Caco-2 (cell line): ENCODE measurements around the gene LECT2. TPM values are rescaled to one million over a fixed set of nuclear protein-coding genes. Genes with fewer than 3 reads are reported as not detected.
A peak's percentile ranks its signal among the peaks of the same experiment; 100 is the strongest.

Source experiments
- BruUV-seq: library from RNA; stranded (reverse); fragments of 400-500 nt; replicated peaks from 2 replicates; lab custom pipeline; 2021; lab: Mats Ljungman, UMichigan
- CTCF ChIA-PET: fragments of 300-600 bp; sonication (Branson Sonifier 250); formaldehyde crosslinking; loops from one replicate; lab custom pipeline; 2022; ENCODE audit warnings: antibody characterized with exemption; lab: Charles Lee
- POLR2A ChIA-PET: fragments of 300-600 bp; sonication (Branson Sonifier 250); formaldehyde crosslinking; loops from one replicate; lab custom pipeline; 2022; ENCODE audit warnings: antibody characterized with exemption; lab: Charles Lee
- DNase-seq, 2 experiments: peaks; one replicate each; pipeline versions ENCODE4 v3.0.0 to v3.0.0-alpha.2; 2020 to 2022
- H3K27me3 ChIP-seq: replicated peaks from 2 replicates; pipeline ENCODE4 v1.6.0; 2011; ENCODE audit warnings: low read length; ENCODE audit not compliant: control insufficient read depth, insufficient read depth
- H3K36me3 ChIP-seq: 2 replicates; pipeline ENCODE4 v1.5.1; 2011; ENCODE audit warnings: low read length; ENCODE audit not compliant: control insufficient read depth, insufficient read depth
- H3K4me1 ChIP-seq: fragments of 250-450 bp; sonication (Bioruptor Pico); 2 replicates; pipeline ENCODE4 v1.5.1; 2020; ENCODE audit warnings: mild to moderate bottlenecking
- H3K4me3 ChIP-seq: 2 replicates; pipeline ENCODE4 v1.5.1; 2011; ENCODE audit warnings: low read depth, mild to moderate bottlenecking, control low read depth, low read length
- H3K9me3 ChIP-seq: fragments of 250-450 bp; sonication (Bioruptor Pico); 2 replicates; pipeline ENCODE4 v1.5.1; 2020; ENCODE audit warnings: mild to moderate bottlenecking, moderate library complexity
- H3K27ac Mint-ChIP-seq: one replicate; pipeline ENCODE4 v1.8.0; 2022; ENCODE audit warnings: mixed read lengths; ENCODE audit not compliant: unreplicated experiment
- H3K27me3 Mint-ChIP-seq: one replicate; pipeline ENCODE4 v1.8.0; 2022; ENCODE audit warnings: mixed read lengths; ENCODE audit not compliant: insufficient read depth, unreplicated experiment
- H3K36me3 Mint-ChIP-seq: one replicate; pipeline ENCODE4 v1.8.0; 2022; ENCODE audit warnings: mild to moderate bottlenecking, mixed read lengths; ENCODE audit not compliant: insufficient read depth, unreplicated experiment
- H3K4me1 Mint-ChIP-seq: one replicate; pipeline ENCODE4 v1.8.0; 2022; ENCODE audit warnings: low read depth, mixed read lengths; ENCODE audit not compliant: unreplicated experiment
- H3K4me3 Mint-ChIP-seq: one replicate; pipeline ENCODE4 v1.8.0; 2022; ENCODE audit warnings: mild to moderate bottlenecking, moderate library complexity, mixed read lengths; ENCODE audit not compliant: unreplicated experiment
- H3K9me3 Mint-ChIP-seq: one replicate; pipeline ENCODE4 v1.8.0; 2022; ENCODE audit warnings: mixed read lengths; ENCODE audit not compliant: unreplicated experiment
- CTCF ChIP-seq, 2 experiments: fragments of 200-600 bp in 1 of 2; IDR thresholded peaks; 1 replicate in 1 of 2; 2 replicates in 1 of 2; pipeline versions ENCODE4 v1.5.1 to v1.8.0; 2011 to 2022; ENCODE audit warnings: antibody characterized with exemption in 1 of 2, control low read depth in 1 of 2, inconsistent platforms in 1 of 2, low read depth in 1 of 2, low read length in 1 of 2, mild to moderate bottlenecking in 1 of 2, moderate library complexity in 1 of 2; ENCODE audit not compliant: insufficient read depth in 1 of 2, severe bottlenecking in 1 of 2, unreplicated experiment in 1 of 2
- intact Hi-C: fragments of 100-400 bp; cut with micrococcal nuclease; formaldehyde crosslinking; loops from one replicate; pipeline ENCODE4 v1.10.0; 2022; ENCODE audit not compliant: unreplicated experiment
- total RNA-seq: library from RNA; stranded (reverse); gene quantifications from 2 replicates; pipeline ENCODE4 v1.2.3, GENCODE V29; 2022

LECT2 gene
- total RNA-seq, 1 experiment from 2014 or later, result 0.70 TPM

DNA sequence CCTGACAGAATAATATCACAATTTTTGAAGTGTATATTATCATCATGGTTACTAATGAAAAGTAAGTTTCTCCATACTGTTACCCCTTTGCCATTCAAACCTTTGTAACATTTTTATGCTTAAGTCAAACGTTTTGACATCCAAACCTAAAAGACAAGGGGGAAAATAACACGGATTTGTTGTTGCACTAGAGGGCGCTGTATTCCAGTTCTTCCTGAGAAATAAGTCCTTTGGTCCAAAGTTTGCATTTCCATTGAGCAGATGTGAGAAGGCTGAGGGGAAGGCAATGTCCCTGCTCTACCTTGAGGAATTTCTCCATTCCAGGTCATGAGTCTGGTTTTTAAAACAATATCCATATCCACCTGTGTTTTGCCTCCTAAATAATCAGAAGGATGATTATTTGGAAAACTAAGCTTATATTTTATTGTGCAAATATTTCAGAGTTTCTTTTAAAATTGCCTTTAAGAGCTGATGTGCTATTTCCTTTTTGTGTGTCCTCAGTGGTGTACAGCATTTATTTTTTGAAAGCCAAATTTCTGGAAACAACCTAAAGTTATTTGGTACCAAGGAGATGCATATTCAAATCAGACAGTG lies 9.7 kb downstream of the LECT2 start:
- POLR2A ChIA-PET, result no interaction called here
- no peaks in the 10 kb centered on the region for H3K36me3 Mint-ChIP-seq
- peak; percentile 60 to 76 for DNase-seq
- no TSS peak for BruUV-seq
- H3K36me3 ChIP-seq, result no peaks in the 10 kb centered on the region
- no peak overlapping the region for H3K4me3 ChIP-seq
- no peak overlapping the region for H3K4me3 Mint-ChIP-seq
- no peaks in the 10 kb centered on the region for H3K27me3 ChIP-seq
- H3K27me3 Mint-ChIP-seq, result no peaks in the 10 kb centered on the region
- no peak overlapping the region for H3K27ac Mint-ChIP-seq
- peak; percentile 79 to 80 for TF ChIP-seq CTCF (IDR thresholded peaks at IDR 0.05; ENCODE audit: insufficient read depth in 1 of 2, low read depth in 1 of 2, low read length in 1 of 2, severe bottlenecking in 1 of 2, unreplicated experiment in 1 of 2)
- H3K4me1 Mint-ChIP-seq, result no peaks in the 10 kb centered on the region
- H3K9me3 Mint-ChIP-seq, result no peaks in the 10 kb centered on the region
- H3K9me3 ChIP-seq, result no peaks in the 10 kb centered on the region
- H3K4me1 ChIP-seq, result peaks cover under 1% of the 10 kb centered on the region; the same call in 1 of the 2 replicates
- CTCF ChIA-PET, result interaction anchor here (0.6 to 1.4 kb wide), 3 partner anchors 57 to 114 kb away, joined by 3 read pairs; no protein-coding TSS in a partner anchor
- intact Hi-C loops, result loop anchor here (1.0 to 2.0 kb wide), 8 partner anchors 44 to 267 kb away; partner anchors contain the start of gene IL9

GRCh38 chr5:135944564-135944963 lies 10.2 kb downstream of the LECT2 start:
- no peak for TF ChIP-seq CTCF (IDR thresholded peaks at IDR 0.05; ENCODE audit: insufficient read depth in 1 of 2, low read depth in 1 of 2, low read length in 1 of 2, severe bottlenecking in 1 of 2, unreplicated experiment in 1 of 2)
- no peaks in the 10 kb centered on the region for H3K4me1 Mint-ChIP-seq
- H3K27me3 Mint-ChIP-seq, result no peaks in the 10 kb centered on the region
- no peak overlapping the region for H3K27ac Mint-ChIP-seq
- intact Hi-C loops, result loop anchor here (2.0 kb wide), 1 partner anchor 50 kb away; the partner anchor contains the start of gene IL9
- no peaks in the 10 kb centered on the region for H3K4me1 ChIP-seq
- BruUV-seq, result no TSS peak
- no peak overlapping the region for H3K4me3 ChIP-seq
- H3K9me3 Mint-ChIP-seq, result no peaks in the 10 kb centered on the region
- no peaks in the 10 kb centered on the region for H3K36me3 Mint-ChIP-seq
- DNase-seq, result no peak
- ChIA-PET CTCF (interaction anchor here (1.4 kb wide), 1 partner anchor 114 kb away, joined by 3 read pairs; no protein-coding TSS in a partner anchor), POLR2A (no interaction called here)
- H3K27me3 ChIP-seq, result no peaks in the 10 kb centered on the region
- H3K4me3 Mint-ChIP-seq, result no peak overlapping the region
- no peaks in the 10 kb centered on the region for H3K36me3 ChIP-seq
- no peaks in the 10 kb centered on the region for H3K9me3 ChIP-seq

DNA sequence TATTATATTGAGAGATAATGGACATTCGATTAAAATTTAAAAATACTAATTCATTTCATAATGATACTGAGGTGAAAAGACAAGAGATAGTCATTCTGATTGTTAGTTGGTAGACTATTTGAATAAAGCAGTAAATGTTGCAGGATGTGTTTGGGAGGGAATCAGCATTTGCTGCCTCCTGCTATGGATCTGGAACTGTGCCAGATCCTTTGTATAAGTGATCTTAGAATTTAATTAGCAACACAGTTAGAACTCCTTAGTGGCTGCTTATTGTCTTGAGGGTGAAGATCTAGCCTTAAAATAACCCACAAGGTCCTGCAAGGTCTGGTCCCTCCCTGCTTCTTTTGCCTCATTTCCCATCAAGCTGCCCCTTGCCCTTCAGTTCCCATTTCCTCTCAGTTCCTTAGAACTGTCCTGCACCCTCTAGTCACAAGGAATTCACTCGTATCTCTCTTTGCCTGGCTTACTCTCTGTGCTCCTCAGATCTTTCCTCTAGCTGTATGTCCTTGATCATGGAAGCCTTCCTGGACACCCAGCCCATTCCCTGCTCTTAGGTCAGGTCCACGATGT lies 12.5 kb downstream of the LECT2 start:
- H3K27me3 Mint-ChIP-seq, result peaks cover 4% of the 10 kb centered on the region
- no peaks in the 10 kb centered on the region for H3K9me3 Mint-ChIP-seq
- H3K4me1 Mint-ChIP-seq, result no peaks in the 10 kb centered on the region
- BruUV-seq, result no TSS peak
- H3K27ac Mint-ChIP-seq, result no peak overlapping the region
- TF ChIP-seq CTCF (IDR thresholded peaks at IDR 0.05; ENCODE audit: insufficient read depth in 1 of 2, low read depth in 1 of 2, low read length in 1 of 2, severe bottlenecking in 1 of 2, unreplicated experiment in 1 of 2), result no peak
- no peaks in the 10 kb centered on the region for H3K36me3 Mint-ChIP-seq
- ChIA-PET POLR2A (no interaction called here), CTCF (no interaction called here)
- H3K4me1 ChIP-seq, result no peaks in the 10 kb centered on the region
- no peak for DNase-seq
- intact Hi-C loops, result no loop called here
- no peaks in the 10 kb centered on the region for H3K27me3 ChIP-seq
- H3K9me3 ChIP-seq, result no peaks in the 10 kb centered on the region
- no peak overlapping the region for H3K4me3 Mint-ChIP-seq
- H3K36me3 ChIP-seq, result no peaks in the 10 kb centered on the region
- no peak overlapping the region for H3K4me3 ChIP-seq
